Gastrocnemius medialis (tissue), 4 donors: Measurements from ENCODE around the gene MARCKS. TPM values are rescaled to one million over a fixed set of nuclear protein-coding genes. Genes with fewer than 3 reads are reported as not detected.
"Not testable (repeated sequence)": the region's sequence is repeated elsewhere in the genome, so short reads cannot be mapped to it uniquely, and the experiment has no call there.

Source experiments
- ATAC-seq, 2 donors: fragments of 150-250 bp; one replicate each; pipeline ENCODE4 v1.9.1; 2016
- DNase-seq, 2 donors: peaks; one replicate each; pipeline ENCODE4 v3.0.0-alpha.2; 2019
- H3K27ac ChIP-seq, 4 donors: fragments of 200-600 bp; sonication (generic); 1 replicate in 1 of 4; 2 replicates in 3 of 4; pipeline ENCODE4 v1.5.1; 2016 to 2018; ENCODE audit warnings: mild to moderate bottlenecking in 2 of 4, moderate library complexity in 1 of 4
- H3K27me3 ChIP-seq, 3 donors: fragments of 200-600 bp; sonication (generic) in 2 of 3; 1 replicate in 1 of 3; 2 replicates in 2 of 3; pipeline versions ENCODE4 v1.5.1 to v1.6.0; 2016 to 2019; ENCODE audit warnings: mild to moderate bottlenecking in 1 of 3, moderate library complexity in 1 of 3
- H3K36me3 ChIP-seq, 2 donors: fragments of 200-600 bp; sonication (generic) in 1 of 2; one replicate each; pipeline ENCODE4 v1.5.1; 2017 to 2018
- H3K4me1 ChIP-seq, 2 donors: fragments of 200-600 bp; sonication (generic) in 1 of 2; one replicate each; pipeline ENCODE4 v1.5.1; 2016 to 2017; ENCODE audit warnings: mild to moderate bottlenecking in 2 of 2
- H3K4me3 ChIP-seq, 4 donors: fragments of 200-600 bp; sonication (generic) in 3 of 4; 1 replicate in 1 of 4; 2 replicates in 3 of 4; pipeline ENCODE4 v1.5.1; 2016 to 2019; ENCODE audit warnings: mild to moderate bottlenecking in 2 of 4
- H3K9me3 ChIP-seq, 3 donors: fragments of 200-600 bp; sonication (generic) in 2 of 3; 1 replicate in 1 of 3; 2 replicates in 2 of 3; pipeline ENCODE4 v1.5.1; 2016 to 2019
- CTCF ChIP-seq, 5 experiments: fragments of 450-650 bp in 3 of 5; fragments of 200-600 bp in 2 of 5; sonication (generic) in 2 of 5; IDR thresholded peaks in 4 of 5; conservative IDR thresholded peaks in 1 of 5; 1 replicate in 4 of 5; 2 replicates in 1 of 5; pipeline ENCODE4 v1.5.1; 2016 to 2019; ENCODE audit warnings: antibody characterized with exemption in 5 of 5, mild to moderate bottlenecking in 3 of 5, moderate library complexity in 3 of 5
- POLR2A ChIP-seq, 2 donors: fragments of 450-650 bp; IDR thresholded peaks; one replicate each; pipeline ENCODE4 v1.6.1; 2017; ENCODE audit warnings: antibody characterized with exemption in 2 of 2, mild to moderate bottlenecking in 2 of 2, moderate library complexity in 2 of 2
- in situ Hi-C, 4 donors: fragments of 200-750 bp; cut with MboI; loops; one replicate each; pipeline versions ENCODE4 v1.15.0 to v1.8.0; 2017; ENCODE audit warnings: low sequenced_read_pairs in 4 of 4
- intact Hi-C: fragments of 100-400 bp; cut with DNase I; formaldehyde crosslinking; loops from one replicate; pipeline ENCODE4 v1.15.1; 2023; ENCODE audit warnings: low total_unique reads
- total RNA-seq, 4 donors: library from RNA; depleted of rRNA; stranded (reverse); fragments of >200 nt; gene quantifications; one replicate each; pipeline versions ENCODE4 v1.1.0 to v1.2.3, GENCODE V29; 2016

Gene MARCKS
- total RNA-seq, 4 donors from 2014 or later, result 4.3 to 7.1 (median 5.4) TPM

GRCh38 chr6:113908801-113909200 is 51.7 kb downstream of the MARCKS start:
- Histone ChIP-seq H3K9me3 (no peaks in the 10 kb centered on the region), H3K4me3 (no peak overlapping the region), H3K36me3 (no peaks in the 10 kb centered on the region), H3K27ac (no peak overlapping the region), H3K4me1 (no peaks in the 10 kb centered on the region), H3K27me3 (no peaks in the 10 kb centered on the region)
- intact Hi-C loops (loop anchor here (1.0 to 5.0 kb wide), 2 partner anchors 1128 to 1726 kb away; no protein-coding TSS in a partner anchor), in situ Hi-C loops (loop anchor here in 3 of 4 donors (5.0 to 25.0 kb wide), 4 partner anchors 1122 to 1722 kb away; partner anchors contain the start of gene RFPL4B (in 1 of the 3))
- ATAC-seq (no peak), DNase-seq (no peak)
- no peak for TF ChIP-seq POLR2A (IDR thresholded peaks at IDR 0.05)
- no peak for TF ChIP-seq CTCF (IDR thresholded peaks at IDR 0.05 in 4 of 5, conservative IDR thresholded peaks at IDR 0.05 in 1 of 5)

- Histone ChIP-seq H3K4me3 (no peak overlapping the region), H3K27me3 (no peaks in the 10 kb centered on the region), H3K27ac (no peak overlapping the region), H3K9me3 (no peaks in the 10 kb centered on the region), H3K4me1 (no peaks in the 10 kb centered on the region), H3K36me3 (no peaks in the 10 kb centered on the region)
- DNase-seq (no peak), ATAC-seq (peak in 1 of 2 donors; percentile 39)
- in situ Hi-C loops (loop anchor here in 3 of 4 donors (5.0 to 25.0 kb wide), 4 partner anchors 1122 to 1722 kb away; partner anchors contain the start of gene RFPL4B (in 1 of the 3)), intact Hi-C loops (loop anchor here (1.0 to 5.0 kb wide), 2 partner anchors 1129 to 1727 kb away; no protein-coding TSS in a partner anchor)
- TF ChIP-seq POLR2A (IDR thresholded peaks at IDR 0.05) (no peak), CTCF (IDR thresholded peaks at IDR 0.05 in 4 of 5, conservative IDR thresholded peaks at IDR 0.05 in 1 of 5) (peak; percentile 51 to 78 (median 57))
Measured at GRCh38 chr6:113909224-113909856, 52.2 kb downstream of the MARCKS start.

GRCh38 chr6:113910285-113910684 is 53.1 kb downstream of the MARCKS start:
- intact Hi-C loops, H3K36me3 ChIP-seq, H3K9me3 ChIP-seq, H3K4me1 ChIP-seq, H3K27ac ChIP-seq, H3K27me3 ChIP-seq, ATAC-seq, DNase-seq, H3K4me3 ChIP-seq: not testable (repeated sequence)
- in situ Hi-C loops, result loop anchor here in 3 of 4 donors (10.0 to 25.0 kb wide), 4 partner anchors 1123 to 1723 kb away; partner anchors contain the start of gene RFPL4B (in 1 of the 3)

Other genes starting within 250 kb of the MARCKS start
- 10 to 100 TPM; 27.9 to 33.7 (median 30.8) TPM for gene HDAC2, start 113.8 kb downstream of the MARCKS start, total RNA-seq